Posterior vena cava (tissue), 2 donors: ENCODE results near the gene HK2. TPM values are rescaled to one million over a fixed set of nuclear protein-coding genes. Genes with fewer than 3 reads are reported as not detected.
A peak's percentile ranks its signal among the peaks of the same experiment; 100 is the strongest.
"Not testable (repeated sequence)": the region's sequence is repeated elsewhere in the genome, so short reads cannot be mapped to it uniquely, and the experiment has no call there.

Experiments used
- DNase-seq: peaks from one replicate; pipeline ENCODE4 v3.0.0-alpha.2; 2020; ENCODE audit warnings: low spot score
- intact Hi-C, 2 donors: fragments of 100-400 bp; cut with DNase I; formaldehyde crosslinking; loops; one replicate each; pipeline versions ENCODE4 v1.14.1 to v1.14.2; 2022 to 2023
- long read RNA-seq, 2 donors: library from polyadenylated mRNA; unstranded; transcript quantifications; one replicate each; pipeline ENCODE4 v2.0.0, GENCODE V29; 2020 to 2021
- total RNA-seq, 2 donors: library from RNA; stranded (reverse); fragmentation: NEBNext Ultra II Directional; extraction: Animal tissue kit (Norgen Biotek cat#: 25700); gene quantifications; one replicate each; pipeline ENCODE4 v1.2.1, GENCODE V29; 2021
- donor health status: DM: yes; HTN: yes; CAD: no.
- donor health status: DM: yes; HTN: yes; CAD: no.

Gene HK2
- 1 to 10 TPM; 4.2 to 4.3 TPM for total RNA-seq
- long read RNA-seq, donor 1, result 0 reads
- long read RNA-seq, donor 2, partial matches to known transcripts, result 0 of 2 reads
- long read RNA-seq, donor 2, other reads (novel, unspliced or antisense), result 2 of 2 reads

DNA sequence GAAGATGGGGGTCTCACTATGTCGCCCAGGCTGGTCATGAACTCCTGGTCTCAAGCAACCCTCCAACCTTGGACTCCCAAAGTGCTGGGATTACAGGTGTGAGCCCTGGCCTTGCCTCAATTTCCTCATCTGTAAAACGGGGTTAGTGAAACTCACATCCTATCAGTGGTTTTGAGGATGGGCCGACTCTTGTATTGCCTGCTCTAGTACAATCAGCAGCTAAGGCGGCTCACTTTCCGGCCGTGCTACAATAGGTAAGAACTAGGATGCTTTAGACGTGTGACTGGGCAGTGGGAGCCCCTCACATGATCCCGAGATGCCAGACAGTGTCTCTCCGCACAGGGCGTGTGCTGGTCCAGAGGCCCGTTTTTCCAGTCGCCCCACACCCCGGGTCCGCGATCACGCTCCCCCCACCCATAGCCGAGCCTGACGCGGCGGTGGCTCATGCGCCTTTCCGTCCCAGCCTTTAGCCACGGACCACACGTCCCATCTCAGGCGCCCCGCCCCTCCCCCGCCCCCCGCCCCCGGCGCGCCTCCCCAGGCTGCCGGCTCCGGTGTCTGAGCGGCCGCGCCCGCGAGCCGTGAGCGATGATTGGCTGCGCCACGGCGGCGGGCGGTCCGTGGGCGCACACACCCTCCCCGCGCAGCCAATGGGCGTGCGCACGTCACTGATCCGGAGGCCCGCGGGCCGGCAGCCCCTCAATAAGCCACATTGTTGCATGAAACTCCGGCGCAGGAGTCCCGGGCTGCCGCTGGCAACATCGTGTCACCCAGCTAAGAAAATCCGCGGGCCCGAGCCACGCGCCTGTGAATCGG, at the start of gene HK2:
Gene HK2, plus strand, starts transcription at position 710 of the 816 bp plus-strand sequence. CDS start 454 bp downstream, outside the sequence.
- DNase-seq, result peak; percentile 94
- intact Hi-C loops, result no loop called here

DNA sequence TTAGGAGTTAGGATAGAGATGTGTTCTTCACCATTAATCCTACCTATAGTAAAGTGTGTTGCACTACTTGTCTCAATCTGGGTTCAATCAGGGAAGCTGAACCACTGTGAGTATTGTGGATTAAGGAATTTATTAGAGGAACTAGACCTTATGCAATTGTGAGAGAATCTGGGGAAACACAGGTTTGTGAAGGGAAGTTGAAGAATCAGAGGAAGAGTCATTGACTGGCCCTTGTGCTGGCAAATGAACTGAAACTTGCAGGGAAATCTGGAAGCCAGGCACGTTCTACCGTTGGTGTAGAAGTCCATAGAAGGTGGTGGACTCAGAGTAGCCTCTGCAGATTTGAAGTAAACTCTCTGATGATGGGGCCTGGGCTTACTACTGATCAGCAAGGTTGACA, 44.7 kb upstream of the HK2 start:
- intact Hi-C loops, result no loop called here
- DNase-seq, result no peak

DNA sequence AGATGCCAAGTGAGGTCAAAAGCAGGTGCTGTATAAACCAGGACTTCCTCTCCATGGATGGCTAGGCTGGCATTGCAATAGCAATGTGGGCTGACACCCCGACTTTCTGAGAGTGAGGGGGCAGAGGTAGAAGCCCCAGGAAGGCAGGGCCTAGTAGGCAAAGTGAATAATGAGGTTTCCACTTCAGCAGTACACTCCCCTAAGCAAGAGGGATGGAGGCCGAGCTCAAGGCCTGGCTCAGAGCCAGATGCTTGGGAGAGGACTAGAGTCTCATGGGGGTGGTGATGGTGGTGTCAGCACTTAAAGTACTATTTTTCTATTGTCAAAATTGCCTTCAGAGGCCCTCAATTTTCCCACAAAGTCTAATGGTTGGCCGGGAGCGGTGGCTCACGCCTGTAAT, 41.6 kb upstream of the HK2 start:
- DNase-seq, result no peak
- intact Hi-C loops, result no loop called here

DNA sequence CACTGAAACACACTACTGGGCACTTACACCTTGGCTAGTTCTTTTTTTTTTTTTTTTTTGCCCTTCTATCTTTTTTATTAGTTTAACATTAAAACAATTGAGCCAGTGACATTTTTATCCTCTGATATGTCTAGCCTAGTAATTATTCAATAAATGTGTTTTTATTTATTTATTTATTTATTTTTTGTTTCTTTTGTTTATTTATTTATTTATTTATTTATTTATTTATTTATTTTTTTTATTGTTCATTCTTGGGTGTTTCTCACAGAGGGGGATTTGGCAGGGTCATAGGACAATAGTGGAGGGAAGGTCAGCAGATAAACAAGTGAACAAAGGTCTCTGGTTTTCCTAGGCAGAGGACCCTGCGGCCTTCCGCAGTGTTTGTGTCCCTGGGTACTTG, 39.0 kb upstream of the HK2 start:
- intact Hi-C loops, result not testable (repeated sequence)

DNA sequence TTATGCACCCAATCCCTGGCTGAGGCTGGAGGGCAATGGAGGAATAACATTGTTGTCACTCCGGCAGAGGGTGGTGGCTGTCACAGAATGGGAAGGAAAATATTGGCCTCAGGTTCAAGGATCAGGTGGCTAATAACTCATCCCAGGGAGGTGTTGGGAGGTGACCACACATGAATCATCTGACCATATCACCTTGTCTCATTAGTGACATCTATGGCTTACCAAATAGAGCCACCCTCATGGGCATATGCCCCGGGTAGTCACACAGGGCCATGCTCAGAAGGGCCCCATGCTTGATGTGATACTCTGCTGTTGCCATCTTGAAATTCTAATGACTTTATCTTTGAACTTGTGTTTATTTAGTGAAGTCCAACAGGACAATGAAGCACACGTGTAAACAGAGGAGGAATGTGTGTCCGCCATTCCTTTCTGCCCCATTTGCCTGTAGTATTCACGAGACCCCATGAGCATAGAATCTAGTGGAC, 27.5 kb upstream of the HK2 start:
- intact Hi-C loops, result no loop called here
- DNase-seq, result no peak

More for the DNA sequence above, 39.0 kb upstream of the HK2 start:
- DNase-seq, result not testable (repeated sequence)

DNA sequence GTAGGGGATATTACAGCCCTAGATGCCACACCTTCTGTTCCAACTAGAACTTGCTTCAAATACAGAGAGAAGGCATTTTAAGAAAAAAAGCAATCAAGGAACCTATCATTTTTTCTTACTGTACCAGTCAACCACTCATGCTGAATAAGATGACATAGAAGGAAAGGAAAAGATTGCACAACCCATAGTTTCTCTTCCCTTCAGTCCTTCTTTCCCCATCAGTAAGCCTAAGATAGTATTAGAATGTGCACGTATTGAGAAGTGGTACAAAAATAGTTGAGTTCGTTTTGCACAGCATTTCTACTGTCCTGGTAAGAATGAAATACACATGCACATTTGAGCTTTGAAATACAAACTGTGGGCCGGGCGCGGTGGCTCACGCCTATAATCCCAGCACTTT, 27.0 kb upstream of the HK2 start:
- DNase-seq, result no peak
- intact Hi-C loops, result no loop called here

DNA sequence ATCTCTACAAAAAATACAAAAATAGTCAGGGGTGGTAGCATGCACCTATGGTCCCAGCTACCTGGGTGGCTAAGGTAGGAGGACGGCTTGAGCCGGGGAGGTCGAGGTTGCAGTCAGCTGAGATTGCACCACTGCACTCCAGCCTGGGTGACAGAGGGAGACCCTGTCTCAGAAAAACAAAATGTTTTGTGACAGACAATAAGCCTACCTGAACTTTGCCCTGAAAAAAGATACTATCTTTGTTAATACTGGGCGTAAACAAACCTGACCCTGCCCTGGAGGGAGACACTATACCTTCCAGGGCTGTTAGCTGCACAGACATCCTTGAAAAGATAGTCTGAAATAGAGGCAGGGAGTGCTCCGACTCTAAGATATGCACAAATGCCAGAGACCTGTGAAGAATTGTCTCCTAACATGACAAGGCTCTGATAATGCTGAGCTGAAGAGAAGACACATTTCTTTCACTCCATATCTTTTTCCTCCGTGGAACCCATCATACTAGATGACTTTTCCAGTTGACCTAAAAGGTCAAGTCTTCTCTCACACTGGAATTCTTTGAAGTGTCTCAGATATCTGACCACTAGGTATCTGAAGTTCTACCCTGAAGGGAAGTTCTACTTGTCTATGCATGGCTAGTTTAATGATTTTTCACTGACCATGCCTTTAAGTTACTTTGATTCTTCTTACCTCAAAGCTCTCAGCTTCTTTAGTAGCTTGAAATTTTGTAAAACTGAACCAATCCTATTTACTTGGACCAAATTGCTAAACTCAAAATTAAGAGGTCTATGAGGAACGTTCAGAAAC, 20.9 kb upstream of the HK2 start:
- intact Hi-C loops, result no loop called here
- DNase-seq, result no peak

DNA sequence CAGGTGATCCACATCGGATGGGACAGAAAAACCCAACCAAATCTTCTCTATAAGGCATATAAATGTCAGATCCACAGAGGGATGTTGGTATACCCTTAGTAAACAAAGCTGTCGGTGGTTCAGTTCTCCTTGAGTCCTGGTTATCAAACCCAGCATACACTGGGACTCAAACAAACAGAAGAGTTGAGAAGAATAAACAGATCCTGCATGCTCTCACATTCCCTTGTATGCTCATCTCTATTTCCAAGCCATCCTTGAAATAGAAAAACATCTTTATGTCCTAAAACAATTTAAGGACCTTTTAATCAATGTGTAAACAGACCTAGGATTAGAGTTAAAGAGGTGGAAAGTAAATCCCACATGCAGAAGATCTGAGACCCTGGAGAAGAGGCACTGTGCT, 19.8 kb upstream of the HK2 start:
- DNase-seq, result no peak
- intact Hi-C loops, result no loop called here

DNA sequence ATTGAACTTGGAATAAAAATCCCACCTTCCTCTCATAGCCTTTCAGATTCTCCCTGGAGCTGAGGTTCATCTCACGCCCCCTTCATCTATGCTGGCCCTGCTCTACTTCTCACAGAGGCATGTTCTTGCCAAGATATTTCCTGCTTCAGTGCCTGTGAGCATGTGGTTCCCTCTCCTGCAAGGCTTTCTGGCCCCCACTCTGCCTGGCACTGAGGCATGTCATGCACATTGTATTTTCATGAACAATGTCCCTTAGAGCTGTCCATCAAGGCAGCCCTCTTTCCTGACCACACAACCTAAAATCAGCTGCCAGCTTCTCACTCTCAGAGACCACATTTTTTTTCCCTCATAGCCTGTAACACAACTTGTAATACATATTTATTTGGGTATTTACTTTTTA, 18.0 kb upstream of the HK2 start:
- DNase-seq, result no peak

DNA sequence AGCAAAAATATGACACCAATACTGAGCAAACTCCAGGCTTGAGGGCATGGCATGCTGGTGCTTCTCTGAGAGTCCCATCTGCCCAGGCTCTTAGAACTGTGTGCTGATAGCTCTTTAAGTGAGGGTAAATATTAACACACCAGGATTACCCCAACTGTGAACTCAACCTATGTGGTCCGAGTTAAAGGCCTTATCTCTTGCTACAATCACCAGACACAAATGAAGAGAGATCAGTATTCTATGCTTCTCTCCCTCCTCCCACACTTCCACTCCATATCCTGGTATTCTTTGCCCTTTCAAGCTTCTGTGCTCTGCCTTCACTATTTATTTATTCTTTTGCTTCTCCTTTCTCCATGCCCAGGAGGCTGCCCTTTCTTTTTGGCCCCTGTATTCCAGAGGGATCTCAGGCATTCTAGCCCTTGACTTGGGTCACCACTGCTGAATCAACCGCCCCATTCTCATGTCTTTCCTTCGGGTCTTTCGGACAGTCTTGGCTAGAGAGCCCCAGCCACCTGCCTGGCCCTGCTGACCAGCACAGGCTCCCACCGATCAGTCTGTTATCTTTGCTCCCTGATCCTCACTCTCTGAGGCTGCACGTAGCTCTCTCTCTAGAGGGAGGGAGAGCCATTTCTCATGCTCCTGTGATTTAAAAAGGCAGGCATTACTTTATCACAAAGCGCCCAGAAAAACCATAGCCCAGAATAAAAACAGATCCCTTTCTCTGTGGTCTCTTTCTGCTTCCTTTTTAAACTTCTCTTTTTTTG, 17.2 kb upstream of the HK2 start:
- intact Hi-C loops, result loop anchor here in 1 of 2 donors (2.0 kb wide), 1 partner anchor 76 kb away; no protein-coding TSS in a partner anchor
- no peak for DNase-seq

More for the DNA sequence above, 18.0 kb upstream of the HK2 start:
- intact Hi-C loops, result loop anchor here in 1 of 2 donors (2.0 kb wide), 1 partner anchor 75 kb away; no protein-coding TSS in a partner anchor

DNA sequence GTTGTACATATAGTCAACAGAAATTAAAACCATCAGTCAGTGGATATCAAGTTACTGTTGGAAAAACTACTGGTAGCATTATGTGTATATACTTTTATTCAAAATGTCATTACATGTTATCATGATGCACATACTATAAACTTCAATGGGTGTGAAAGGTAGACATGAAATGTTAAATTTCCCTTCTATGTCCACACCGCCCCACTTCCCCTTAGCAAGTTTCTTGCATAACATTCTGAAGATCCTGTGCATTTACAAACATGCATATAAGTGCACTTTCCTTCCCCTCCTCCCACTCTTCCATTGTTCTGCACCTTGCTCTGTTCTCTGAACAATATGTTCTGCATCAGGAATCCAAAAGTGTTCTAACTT, 16.6 kb upstream of the HK2 start:
- no peak for DNase-seq
- intact Hi-C loops, result loop anchor here in 1 of 2 donors (2.0 kb wide), 1 partner anchor 76 kb away; no protein-coding TSS in a partner anchor

DNA sequence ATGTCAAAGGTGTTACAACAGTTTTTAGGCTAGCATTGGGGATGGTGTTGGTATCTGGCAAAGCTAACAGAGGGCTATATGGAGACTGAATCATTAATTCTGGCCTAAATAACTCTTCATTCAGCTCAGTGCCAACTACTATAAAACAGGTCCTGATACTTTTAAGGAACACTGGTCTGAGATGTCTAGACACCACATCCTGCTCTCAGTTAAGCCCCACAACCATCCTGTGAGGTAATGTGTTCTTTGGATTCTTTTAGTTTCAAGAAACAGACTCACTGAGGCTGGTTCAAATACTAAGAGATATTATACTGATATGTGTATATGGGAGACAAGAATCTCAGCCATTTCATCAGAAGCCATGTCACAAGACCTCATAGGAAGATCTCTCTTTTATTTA, 14.2 kb upstream of the HK2 start:
- intact Hi-C loops, result no loop called here
- DNase-seq, result no peak

DNA sequence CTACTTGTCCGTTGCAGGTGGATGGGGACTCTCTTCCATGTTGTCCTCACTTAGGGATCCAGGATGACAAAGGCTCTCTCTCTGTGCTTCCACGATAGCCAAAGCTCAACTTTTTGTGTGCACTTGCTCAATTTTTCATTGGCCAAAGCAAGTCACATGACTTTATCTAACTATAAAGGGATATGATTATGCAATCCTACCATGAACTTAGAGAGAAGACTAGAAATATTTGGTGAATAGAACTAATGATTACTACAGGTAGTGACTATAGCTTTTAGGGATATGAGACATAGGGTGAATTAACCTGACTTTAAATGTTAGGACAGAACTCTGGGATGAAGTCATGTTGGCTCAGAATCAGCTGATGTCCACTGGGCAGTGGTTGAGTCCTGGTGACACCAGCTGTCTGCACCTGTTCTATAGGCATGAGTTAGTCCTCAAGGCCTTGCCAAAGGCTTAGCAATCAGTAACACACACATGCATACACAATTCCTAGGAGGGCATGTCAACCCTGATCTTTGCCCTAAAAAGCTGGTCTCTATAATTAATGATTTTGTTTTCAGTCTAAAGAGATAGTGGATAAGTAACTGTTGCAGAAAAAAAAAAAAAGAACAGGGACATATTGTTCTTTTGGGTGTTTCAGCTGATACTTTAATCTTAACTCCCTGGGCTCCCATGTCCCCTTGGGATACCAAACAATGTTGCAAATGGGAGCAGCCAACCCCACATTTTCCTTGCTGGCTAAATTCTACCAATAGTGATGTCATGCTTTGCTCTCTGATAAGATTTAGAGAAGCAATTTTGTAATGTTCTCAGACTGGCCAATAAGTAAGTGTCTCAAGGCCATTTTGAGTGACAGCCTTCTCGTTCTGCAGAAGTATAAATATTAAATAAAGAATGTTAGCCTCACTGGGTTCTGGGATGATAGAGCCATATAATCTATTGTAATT, 12.5 kb upstream of the HK2 start:
- intact Hi-C loops, result no loop called here
- no peak for DNase-seq

DNA sequence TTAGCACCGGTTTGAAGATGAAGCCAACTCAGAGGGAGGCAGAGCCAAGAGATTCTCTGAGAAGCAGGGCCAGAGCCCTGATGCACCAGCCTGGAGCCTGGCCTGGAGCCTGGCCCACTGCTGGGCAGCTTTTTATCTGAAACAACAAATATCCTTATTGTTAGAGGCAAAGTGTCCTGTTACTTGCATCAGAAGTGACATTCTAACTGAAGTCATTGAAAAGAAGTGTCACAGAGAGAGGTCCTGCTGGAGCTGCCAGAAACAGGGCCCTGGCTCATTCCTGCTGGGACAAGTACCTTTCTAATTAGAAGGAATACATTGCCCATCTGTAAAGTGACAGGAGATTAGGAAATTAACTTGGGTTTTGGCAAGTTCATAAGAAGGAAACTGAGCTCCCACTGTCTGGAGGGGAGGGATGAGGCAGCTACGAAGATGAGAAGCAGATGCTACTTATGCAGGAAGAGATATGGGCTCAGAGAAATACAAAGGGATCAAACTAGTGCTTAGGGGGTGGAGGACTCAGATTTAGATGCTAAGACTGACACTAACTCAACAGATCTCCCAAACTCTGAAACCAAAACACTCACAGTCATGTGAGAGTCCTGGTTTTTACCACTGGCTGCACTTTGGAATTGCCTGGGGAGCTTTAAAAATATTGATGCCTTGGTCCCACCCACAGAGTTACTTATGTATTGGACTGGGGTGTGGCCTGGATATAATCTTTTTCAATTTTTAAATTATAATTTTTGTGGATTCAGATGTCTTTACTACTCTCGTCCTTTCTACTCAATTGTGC, 11.0 kb upstream of the HK2 start:
- no peak for DNase-seq
- intact Hi-C loops, result no loop called here

DNA sequence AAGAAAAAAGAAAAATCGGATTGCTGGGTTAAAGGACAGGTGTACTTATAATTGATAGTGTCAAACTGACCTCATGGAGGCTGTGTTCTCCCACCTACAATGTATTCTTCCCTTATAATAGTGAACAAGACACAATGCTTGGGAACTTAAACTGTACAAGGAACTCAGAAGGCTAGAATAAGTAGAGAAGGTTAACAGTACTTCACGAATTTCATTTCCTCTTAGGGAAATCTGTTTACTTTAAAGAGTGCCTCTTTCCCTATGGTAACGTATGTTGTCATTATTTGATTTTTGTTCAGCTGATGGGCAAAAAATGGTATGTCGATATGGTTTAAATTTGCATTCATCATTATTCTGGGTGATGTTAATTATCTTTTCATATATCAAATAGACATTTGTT, 9.2 kb upstream of the HK2 start:
- DNase-seq, result no peak
- intact Hi-C loops, result no loop called here

DNA sequence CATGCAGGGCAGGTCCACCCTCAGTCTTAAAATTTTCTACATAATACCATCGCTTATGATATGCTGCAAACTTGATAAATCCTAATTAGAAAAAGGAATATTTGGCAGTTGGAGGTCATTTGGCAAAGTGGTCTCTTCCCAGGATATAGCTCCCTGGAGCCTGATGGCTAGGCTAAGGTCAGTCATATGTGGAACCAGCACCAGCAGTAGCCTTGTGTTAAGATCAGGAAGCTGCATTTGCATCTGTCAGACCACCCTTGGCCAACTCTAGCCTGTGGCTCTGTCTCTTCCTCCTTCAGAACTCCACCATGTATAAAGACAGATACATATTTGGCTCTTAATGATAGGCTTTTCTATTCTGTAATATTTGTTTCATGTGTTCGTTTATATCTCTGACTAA, 5.4 kb upstream of the HK2 start:
- DNase-seq, result no peak
- intact Hi-C loops, result no loop called here

DNA sequence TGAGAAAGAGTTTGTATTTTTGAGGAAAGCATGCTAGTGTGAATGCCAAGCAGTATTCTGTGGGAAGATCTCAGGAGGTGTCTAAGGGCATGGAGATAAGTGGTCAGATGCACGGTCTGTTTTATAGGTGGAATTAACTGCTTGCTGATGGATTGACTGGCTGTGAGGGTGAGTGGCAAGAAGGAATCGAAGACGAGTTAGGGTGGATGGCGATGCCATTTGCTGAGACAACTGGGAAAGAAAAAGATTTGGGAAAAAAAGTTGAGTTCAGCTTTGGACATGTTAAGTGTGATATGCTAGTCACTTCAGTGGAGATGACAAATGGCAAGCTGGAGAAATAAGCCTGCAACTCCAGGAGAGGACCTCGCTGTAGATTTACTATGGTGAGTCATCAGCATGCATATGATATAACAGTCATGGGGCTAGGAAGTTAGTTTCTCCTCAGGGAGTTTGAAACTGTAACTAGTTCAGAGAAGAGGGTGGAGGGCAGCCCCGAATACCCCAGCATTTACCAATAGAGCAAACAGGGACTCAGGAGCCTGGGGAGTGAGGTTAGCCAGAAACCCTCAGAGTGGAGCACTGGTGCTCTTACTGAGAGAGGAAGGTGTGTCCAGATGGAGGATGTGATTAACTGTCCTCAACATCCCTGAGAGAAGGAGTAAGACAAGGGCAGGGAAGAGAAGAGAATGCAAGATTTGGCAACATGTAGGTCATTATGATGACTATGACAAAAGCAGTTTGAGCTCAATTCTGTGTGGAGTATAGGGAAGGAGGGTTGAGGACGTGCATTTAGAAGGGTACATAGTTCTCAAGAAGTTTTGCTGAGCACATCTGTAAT, 2.0 kb upstream of the HK2 start:
- no peak for DNase-seq
- intact Hi-C loops, result no loop called here
